IMR-90 (cell line): ENCODE measurements around the gene GPR158. TPM values are rescaled to one million over a fixed set of nuclear protein-coding genes. Genes with fewer than 3 reads are reported as not detected.

ENCODE experiments used
- ATAC-seq: fragments of 200-7000 bp; cut with Tn5 transposase; 2 replicates; pipeline ENCODE4 v1.9.1; 2020; ENCODE audit warnings: low read depth, mild to moderate bottlenecking, moderate library complexity
- BruUV-seq: library from RNA; stranded (reverse); fragments of 400-500 nt; replicated peaks from 2 replicates; lab custom pipeline; 2021; lab: Mats Ljungman, UMichigan
- CTCF ChIA-PET: fragments of 300-600 bp; formaldehyde crosslinking; extraction: SDS; loops from one replicate; lab custom pipeline; 2021; ENCODE audit warnings: antibody characterized with exemption; lab: Yijun Ruan, JAX
- POLR2A ChIA-PET: fragments of 300-600 bp; sonication (Branson Sonifier 250); formaldehyde crosslinking; loops from one replicate; lab custom pipeline; 2022; ENCODE audit warnings: antibody characterized with exemption; ENCODE audit not compliant: unreplicated experiment; lab: Charles Lee
- DNase-seq: peaks from one replicate; pipeline ENCODE4 v3.0.0; 2013
- H2AFZ ChIP-seq: replicated peaks from 2 replicates; pipeline ENCODE3; 2013; ENCODE audit warnings: low read length, mild to moderate bottlenecking; ENCODE audit not compliant: poor library complexity
- H2AK5ac ChIP-seq: 2 replicates; pipeline ENCODE4 v1.6.1; 2013; ENCODE audit warnings: low read depth, low read length, inconsistent platforms
- H2AK9ac ChIP-seq: replicated peaks from 2 replicates; pipeline ENCODE3; 2013; ENCODE audit warnings: mild to moderate bottlenecking, low read depth, low read length, moderate library complexity; ENCODE audit not compliant: poor library complexity
- H2BK120ac ChIP-seq: 2 replicates; pipeline ENCODE4 v1.6.1; 2013; ENCODE audit warnings: low read depth, low read length, inconsistent platforms
- H2BK15ac ChIP-seq: 3 replicates; pipeline ENCODE4 v1.6.1; 2013; ENCODE audit warnings: low read depth, low read length, inconsistent platforms
- H2BK20ac ChIP-seq: 2 replicates; pipeline ENCODE4 v1.6.1; 2013; ENCODE audit warnings: low read depth, mild to moderate bottlenecking, inconsistent platforms, low read length, moderate library complexity
- H2BK5ac ChIP-seq: 2 replicates; pipeline ENCODE4 v1.6.1; 2013; ENCODE audit warnings: mild to moderate bottlenecking, low read depth, low read length, inconsistent platforms; ENCODE audit not compliant: poor library complexity, severe bottlenecking
- H3K14ac ChIP-seq: replicated peaks from 2 replicates; pipeline ENCODE4 v1.6.1; 2013; ENCODE audit warnings: low read depth, low read length, inconsistent platforms
- H3K18ac ChIP-seq: 2 replicates; pipeline ENCODE4 v1.6.1; 2013; ENCODE audit warnings: low read depth, low read length, control low read depth
- H3K23ac ChIP-seq: 2 replicates; pipeline ENCODE4 v1.6.1; 2013; ENCODE audit warnings: low read depth, low read length, inconsistent platforms
- H3K27ac ChIP-seq: 2 replicates; pipeline ENCODE4 v1.5.1; 2013; ENCODE audit warnings: mild to moderate bottlenecking, control low read depth, low read length; ENCODE audit not compliant: insufficient read depth
- H3K27me3 ChIP-seq: 2 replicates; pipeline ENCODE4 v1.6.1; 2013; ENCODE audit warnings: low read length; ENCODE audit not compliant: control insufficient read depth, insufficient read depth
- H3K36me3 ChIP-seq: 2 replicates; pipeline ENCODE4 v1.6.1; 2013; ENCODE audit warnings: low read length, mixed read lengths; ENCODE audit not compliant: control insufficient read depth, insufficient read depth
- H3K4ac ChIP-seq: 2 replicates; pipeline ENCODE4 v1.6.1; 2013; ENCODE audit warnings: low read depth, low read length, inconsistent platforms
- H3K4me1 ChIP-seq: 2 replicates; pipeline ENCODE4 v1.6.1; 2013; ENCODE audit warnings: low read length, mixed read lengths; ENCODE audit not compliant: control insufficient read depth, insufficient read depth
- H3K4me2 ChIP-seq: 2 replicates; pipeline ENCODE4 v1.6.1; 2013; ENCODE audit warnings: low read depth, mild to moderate bottlenecking, control low read depth, low read length, moderate library complexity
- H3K4me3 ChIP-seq: 2 replicates; pipeline ENCODE4 v1.5.1; 2013; ENCODE audit warnings: low read depth, mild to moderate bottlenecking, control low read depth, low read length, moderate library complexity; ENCODE audit not compliant: insufficient read depth
- H3K56ac ChIP-seq: 2 replicates; pipeline ENCODE4 v1.6.1; 2013; ENCODE audit warnings: low read length, inconsistent platforms; ENCODE audit not compliant: insufficient read depth; ENCODE audit errors: extremely low read depth
- H3K79me1 ChIP-seq, 2 experiments: 2 replicates each; pipeline ENCODE4 v1.6.1; 2013; ENCODE audit warnings: low read length in 2 of 2, inconsistent platforms in 1 of 2, low read depth in 1 of 2
- H3K9ac ChIP-seq: 2 replicates; pipeline ENCODE4 v1.6.1; 2013; ENCODE audit warnings: low read depth, low read length, control low read depth
- H3K9me1 ChIP-seq: 2 replicates; pipeline ENCODE4 v1.6.1; 2013; ENCODE audit warnings: low read length, inconsistent platforms; ENCODE audit not compliant: insufficient read depth
- H3K9me3 ChIP-seq: 2 replicates; pipeline ENCODE4 v1.6.1; 2013; ENCODE audit warnings: low read length; ENCODE audit not compliant: control insufficient read depth, insufficient read depth
- H4K20me1 ChIP-seq: 2 replicates; pipeline ENCODE4 v1.6.1; 2013; ENCODE audit warnings: low read length, inconsistent platforms; ENCODE audit not compliant: insufficient read depth
- H4K5ac ChIP-seq: 2 replicates; pipeline ENCODE4 v1.6.1; 2013; ENCODE audit warnings: mild to moderate bottlenecking, low read depth, low read length, control low read depth
- H4K8ac ChIP-seq, 2 experiments: 2 replicates each; pipeline ENCODE4 v1.6.1; 2013; ENCODE audit warnings: low read depth in 2 of 2, low read length in 2 of 2, control low read depth in 1 of 2, inconsistent platforms in 1 of 2
- H4K91ac ChIP-seq: 2 replicates; pipeline ENCODE4 v1.6.1; 2013; ENCODE audit warnings: low read depth, low read length, inconsistent platforms; ENCODE audit not compliant: insufficient read depth
- CEBPB ChIP-seq: IDR thresholded peaks from 2 replicates; pipeline ENCODE4 v1.6.1; 2012; ENCODE audit warnings: low read depth, low read length, improper control_type of control experiment
- CHD1 ChIP-seq: IDR thresholded peaks from 2 replicates; pipeline ENCODE4 v1.6.1; 2012; ENCODE audit warnings: low read depth, low read length, improper control_type of control experiment
- MAFK ChIP-seq: IDR thresholded peaks from 2 replicates; pipeline ENCODE4 v1.6.1; 2012; ENCODE audit warnings: low read depth, low read length, improper control_type of control experiment
- MXI1 ChIP-seq: IDR thresholded peaks from 2 replicates; pipeline ENCODE4 v1.6.1; 2012; ENCODE audit warnings: low read depth, mild to moderate bottlenecking, low read length, moderate library complexity, borderline replicate concordance
- NFE2L2 ChIP-seq: fragments of 150-350 bp; IDR thresholded peaks from 2 replicates; pipeline ENCODE4 v1.6.1; 2016; ENCODE audit warnings: low read depth, mild to moderate bottlenecking, low read length
- POLR2A ChIP-seq: IDR thresholded peaks from 2 replicates; pipeline ENCODE4 v1.6.1; 2012; ENCODE audit warnings: mild to moderate bottlenecking, low read depth, low read length
- RCOR1 ChIP-seq: IDR thresholded peaks from 2 replicates; pipeline ENCODE4 v1.6.1; 2012; ENCODE audit warnings: mild to moderate bottlenecking, low read length, improper control_type of control experiment; ENCODE audit not compliant: insufficient replicate concordance
- RFX5 ChIP-seq: IDR thresholded peaks from 2 replicates; pipeline ENCODE4 v1.8.0; 2012; ENCODE audit warnings: low read depth, mild to moderate bottlenecking, low read length, moderate library complexity
- SMC3 ChIP-seq: fragments of 150-350 bp; IDR thresholded peaks from 2 replicates; pipeline ENCODE4 v1.6.1; 2016; ENCODE audit warnings: low read depth, mild to moderate bottlenecking, antibody characterized with exemption, low read length, moderate library complexity
- WGBS, 2 experiments: methylation state at CpG; one replicate each; pipeline versions ENCODE4 v1.1.5 to v1.1.7; 2013; ENCODE audit warnings: missing lambda C conversion rate in 2 of 2; ENCODE audit not compliant: insufficient read length in 1 of 2; ENCODE audit errors: extremely low coverage in 2 of 2; 5-methylcytosine and 5-hydroxymethylcytosine counted together
- dilution Hi-C: fragments of 300-500 bp; cut with HindIII; formaldehyde crosslinking; loops from one replicate; pipeline ENCODE4 v1.14.3; 2018; ENCODE audit warnings: low sequenced_read_pairs; ENCODE audit not compliant: unreplicated experiment
- in situ Hi-C: fragments of 300-500 bp; cut with MboI; formaldehyde crosslinking; loops from 3 replicates; pipeline ENCODE4 v1.14.3; 2019; ENCODE audit warnings: low sequenced_read_pairs, inconsistent platforms, mixed read lengths
- intact Hi-C: fragments of 100-400 bp; cut with micrococcal nuclease; formaldehyde crosslinking; loops from 2 replicates; pipeline ENCODE4 v1.10.0; 2022
- polyA plus RNA-seq, 3 experiments: library from polyadenylated mRNA; depleted of rRNA; stranded (reverse); fragments of >200 nt; gene quantifications; 2 replicates each; pipeline ENCODE4 v1.2.3, GENCODE V29; 2012; ENCODE audit warnings: low replicate concordance in 1 of 3
- total RNA-seq: library from RNA; depleted of rRNA; stranded (reverse); fragments of >200 nt; gene quantifications from 2 replicates; pipeline ENCODE4 v1.2.3, GENCODE V29; 2012

Gene GPR158
- total and polyA plus RNA-seq, 2 of the 4 experiments (the other 2 are of a cell fraction), result not detected

DNA sequence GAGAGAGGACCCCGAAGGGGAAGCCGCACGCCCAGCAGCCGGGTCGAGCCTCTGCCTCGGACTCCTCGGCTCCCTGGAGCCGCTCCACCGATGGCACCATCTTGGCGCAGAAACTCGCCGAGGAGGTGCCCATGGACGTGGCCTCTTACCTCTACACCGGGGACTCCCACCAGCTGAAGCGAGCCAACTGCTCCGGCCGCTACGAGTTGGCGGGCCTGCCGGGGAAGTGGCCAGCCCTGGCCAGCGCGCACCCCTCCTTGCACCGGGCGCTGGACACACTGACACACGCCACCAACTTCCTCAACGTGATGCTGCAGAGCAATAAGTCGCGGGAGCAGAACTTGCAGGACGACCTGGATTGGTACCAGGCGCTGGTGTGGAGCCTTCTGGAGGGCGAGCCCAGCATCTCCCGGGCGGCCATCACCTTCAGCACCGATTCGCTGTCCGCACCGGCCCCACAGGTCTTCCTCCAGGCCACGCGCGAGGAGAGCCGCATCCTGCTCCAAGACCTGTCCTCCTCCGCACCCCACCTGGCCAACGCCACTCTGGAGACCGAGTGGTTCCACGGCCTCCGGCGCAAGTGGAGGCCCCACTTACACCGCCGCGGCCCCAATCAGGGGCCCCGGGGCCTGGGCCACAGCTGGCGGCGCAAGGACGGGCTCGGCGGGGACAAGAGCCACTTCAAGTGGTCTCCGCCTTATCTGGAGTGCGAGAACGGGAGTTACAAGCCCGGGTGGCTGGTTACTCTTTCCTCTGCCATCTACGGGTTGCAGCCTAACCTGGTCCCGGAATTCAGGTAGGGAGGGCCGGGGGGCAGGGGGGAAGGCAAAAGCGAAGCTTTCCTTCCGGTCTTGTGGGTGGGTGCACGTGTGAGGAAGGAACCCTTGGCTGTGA lies 973 bp downstream of the GPR158 start (continued):
- no peak for TF ChIP-seq MAFK

DNA sequence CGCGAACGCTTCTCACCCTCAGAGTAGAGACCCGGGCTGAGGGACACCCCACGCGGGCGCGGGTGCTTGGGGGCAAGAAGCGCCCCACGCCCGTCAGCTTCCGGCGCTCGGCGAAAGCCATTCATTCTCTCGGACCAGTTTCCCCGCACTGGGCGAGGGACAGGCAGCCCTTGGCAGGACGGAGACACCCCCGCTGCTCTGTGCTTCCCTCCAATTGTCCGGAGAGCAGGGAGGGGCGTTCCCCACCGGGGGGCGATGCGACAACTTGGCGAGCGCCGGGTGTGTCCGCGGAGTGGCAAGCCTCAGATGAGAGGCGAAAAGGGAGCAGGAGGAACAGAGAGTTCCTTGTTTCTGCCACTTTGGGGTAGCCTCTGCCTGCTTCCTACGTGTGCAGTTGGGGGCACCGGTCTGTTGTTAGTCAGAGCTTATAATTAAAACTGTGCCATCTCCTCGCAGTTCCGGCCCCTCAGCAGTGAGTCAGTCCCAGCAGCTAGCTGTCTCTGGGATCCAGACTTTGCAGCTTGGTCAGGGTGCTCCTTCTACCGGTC lies 1.7 kb downstream of the GPR158 start:
- no peak overlapping the region for H3K4me2 ChIP-seq
- no TSS peak for BruUV-seq
- no peak overlapping the region for H2AFZ ChIP-seq

More for the DNA sequence above, 1.7 kb downstream of the GPR158 start:
- H3K9ac ChIP-seq, result no peak overlapping the region
- H3K27me3 ChIP-seq, result peaks cover 21% of the 10 kb centered on the region
- H2BK120ac ChIP-seq, result no peak overlapping the region
- H3K79me1 ChIP-seq, result no peaks in the 10 kb centered on the region
- H3K27ac ChIP-seq, result no peak overlapping the region
- ATAC-seq (no peak), DNase-seq (no peak)
- TF ChIP-seq CHD1 (no peak), POLR2A (no peak), RCOR1 (no peak), NFE2L2 (no peak), SMC3 (no peak), MXI1 (no peak), CEBPB (no peak), MAFK (no peak), RFX5 (no peak)
- H2AK9ac ChIP-seq, result no peak overlapping the region
- ChIA-PET POLR2A (no interaction called here), CTCF (no interaction called here)
- dilution Hi-C loops, result no loop called here
- no peak overlapping the region for H2BK15ac ChIP-seq
- H3K56ac ChIP-seq, result no peak overlapping the region
- no peak overlapping the region for H2BK5ac ChIP-seq
- in situ Hi-C loops, result no loop called here
- H4K8ac ChIP-seq, result no peak overlapping the region
- no peak overlapping the region for H4K5ac ChIP-seq
- no peak overlapping the region for H3K14ac ChIP-seq
- H4K20me1 ChIP-seq, result no peaks in the 10 kb centered on the region
- 4% methylated on average over 21 of the region's 36 CpGs; no CpG with 5 or more reads in 1 of the 2 experiments for WGBS, 2 experiments
- H3K23ac ChIP-seq, result no peak overlapping the region
- H3K4ac ChIP-seq, result no peak overlapping the region
- H3K18ac ChIP-seq, result no peak overlapping the region
- no peak overlapping the region for H2AK5ac ChIP-seq
- no peak overlapping the region for H3K4me3 ChIP-seq
- no peaks in the 10 kb centered on the region for H3K36me3 ChIP-seq
- H3K4me1 ChIP-seq, result no peaks in the 10 kb centered on the region
- H3K9me1 ChIP-seq, result no peaks in the 10 kb centered on the region
- intact Hi-C loops, result no loop called here
- peaks cover 4% of the 10 kb centered on the region; the same call in 1 of the 2 replicates for H3K9me3 ChIP-seq
- no peak overlapping the region for H4K91ac ChIP-seq
- no peak overlapping the region for H2BK20ac ChIP-seq
